SK-N-SH treated with all-trans-retinoic acid at 6 μM for 48 hours (cell line): ENCODE results near the gene ZNF672.

ENCODE experiments used
- ATAC-seq: fragments of 200-7000 bp; cut with Tn5 transposase; 3 replicates; pipeline ENCODE4 v1.9.1; 2020; ENCODE audit warnings: mild to moderate bottlenecking, moderate library complexity
- ARNTL ChIP-seq: fragments of 450-650 bp; formaldehyde crosslinking; IDR thresholded peaks from 2 replicates; pipeline ENCODE4 v1.5.0; 2020; ENCODE audit warnings: low read depth, mild to moderate bottlenecking, moderate library complexity, borderline replicate concordance
- BACH2 ChIP-seq: fragments of 250-450 bp; sonication (Bioruptor Pico); IDR thresholded peaks from 2 replicates; pipeline ENCODE4 v1.9.0; 2021; ENCODE audit warnings: mild to moderate bottlenecking, borderline replicate concordance
- ESRRG ChIP-seq: fragments of 250-450 bp; sonication (Bioruptor Pico); IDR thresholded peaks from 2 replicates; pipeline ENCODE4 v1.6.1; 2021; ENCODE audit warnings: mild to moderate bottlenecking
- GLIS3 ChIP-seq: fragments of 250-450 bp; sonication (Bioruptor Pico); IDR thresholded peaks from 2 replicates; pipeline ENCODE4 v1.5.0; 2020; ENCODE audit warnings: mild to moderate bottlenecking, moderate library complexity
- ISL1 ChIP-seq: fragments of 250-450 bp; sonication (Bioruptor Pico); IDR thresholded peaks from 2 replicates; pipeline ENCODE4 v2.1.2; 2022; ENCODE audit warnings: mild to moderate bottlenecking, moderate library complexity
- OSR1 ChIP-seq: fragments of 250-450 bp; sonication (Bioruptor Pico); IDR thresholded peaks from 2 replicates; pipeline ENCODE4 v1.8.0; 2022; ENCODE audit warnings: moderate library complexity, mild to moderate bottlenecking, inconsistent platforms
- PPARA ChIP-seq: fragments of 250-450 bp; sonication (Bioruptor Pico); IDR thresholded peaks from 2 replicates; pipeline ENCODE4 v1.5.0; 2020; ENCODE audit warnings: mild to moderate bottlenecking, borderline replicate concordance
- RARB ChIP-seq: fragments of 250-450 bp; sonication (Bioruptor Pico); IDR thresholded peaks from 2 replicates; pipeline ENCODE4 v1.8.0; 2021; ENCODE audit warnings: mild to moderate bottlenecking, moderate library complexity
- SNAI2 ChIP-seq: fragments of 250-450 bp; sonication (Bioruptor Pico); IDR thresholded peaks from 2 replicates; pipeline ENCODE4 v1.5.0; 2020; ENCODE audit warnings: mild to moderate bottlenecking, moderate library complexity
- TCF4 ChIP-seq: fragments of 250-450 bp; sonication (Bioruptor Pico); IDR thresholded peaks from 2 replicates; pipeline ENCODE4 v1.8.0; 2021; ENCODE audit warnings: mild to moderate bottlenecking, moderate library complexity, borderline replicate concordance
- ZC3H10 ChIP-seq: fragments of 250-450 bp; sonication (Bioruptor Pico); IDR thresholded peaks from 2 replicates; pipeline ENCODE4 v1.5.1; 2021; ENCODE audit warnings: mild to moderate bottlenecking, moderate library complexity
- ZFP3 ChIP-seq: fragments of 250-450 bp; sonication (Bioruptor Pico); IDR thresholded peaks from 2 replicates; pipeline ENCODE4 v1.5.0; 2020; ENCODE audit warnings: mild to moderate bottlenecking, moderate library complexity
- ZFP30 ChIP-seq: fragments of 450-650 bp; formaldehyde crosslinking; IDR thresholded peaks from 2 replicates; pipeline ENCODE4 v1.5.0; 2022; ENCODE audit warnings: mild to moderate bottlenecking, moderate library complexity
- ZNF70 ChIP-seq: fragments of 450-650 bp; formaldehyde crosslinking; IDR thresholded peaks from 2 replicates; pipeline ENCODE4 v1.5.0; 2020; ENCODE audit warnings: mild to moderate bottlenecking, moderate library complexity
- ZNF8 ChIP-seq: fragments of 450-650 bp; formaldehyde crosslinking; IDR thresholded peaks from 2 replicates; pipeline ENCODE4 v1.5.0; 2020; ENCODE audit warnings: mild to moderate bottlenecking, moderate library complexity
- TF ChIP-seq, protein P1 (sequence below): fragments of 250-450 bp; sonication (Bioruptor Pico); IDR thresholded peaks from 2 replicates; pipeline ENCODE4 v1.5.1; 2021; ENCODE audit warnings: mild to moderate bottlenecking, moderate library complexity
- TF ChIP-seq, protein P2 (sequence below): fragments of 250-450 bp; sonication (Bioruptor Pico); IDR thresholded peaks from 2 replicates; pipeline ENCODE4 v1.8.0; 2021; ENCODE audit warnings: low read depth, mild to moderate bottlenecking, moderate library complexity, borderline replicate concordance
- TF ChIP-seq, protein P3 (sequence below): fragments of 250-450 bp; sonication (Bioruptor Pico); IDR thresholded peaks from 2 replicates; pipeline ENCODE4 v1.8.0; 2020; ENCODE audit warnings: mild to moderate bottlenecking, moderate library complexity, borderline replicate concordance
- TF ChIP-seq, protein P4 (sequence below): fragments of 250-450 bp; sonication (Bioruptor Pico); IDR thresholded peaks from 2 replicates; pipeline ENCODE4 v1.5.1; 2020; ENCODE audit warnings: low read depth, mild to moderate bottlenecking, moderate library complexity
- TF ChIP-seq, protein P5 (sequence below): fragments of 250-450 bp; sonication (Bioruptor Pico); IDR thresholded peaks from 2 replicates; pipeline ENCODE4 v1.5.0; 2020; ENCODE audit warnings: mild to moderate bottlenecking, moderate library complexity

Gene ZNF672

DNA sequence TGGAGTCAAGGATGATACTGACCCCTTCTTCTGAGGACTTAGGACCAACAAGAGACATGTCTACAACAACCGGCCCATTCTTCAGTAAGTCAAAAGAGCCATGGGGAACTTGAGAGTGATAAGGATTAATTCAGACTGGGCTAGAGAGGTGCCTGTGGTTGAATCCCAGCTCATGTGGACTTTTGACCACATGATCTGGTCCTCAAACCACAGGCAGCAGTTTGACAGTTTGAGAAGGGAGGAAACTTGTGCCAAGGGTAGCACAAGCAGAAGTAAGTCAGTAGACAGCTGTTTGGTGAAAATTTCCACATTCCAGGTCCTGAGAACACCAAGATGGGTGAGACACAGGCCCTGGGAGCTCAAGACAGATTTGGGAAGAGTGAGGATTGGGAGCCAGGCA, 32.1 kb upstream of the ZNF672 start:
- no peak for ATAC-seq
- TF ChIP-seq, protein P1, sequence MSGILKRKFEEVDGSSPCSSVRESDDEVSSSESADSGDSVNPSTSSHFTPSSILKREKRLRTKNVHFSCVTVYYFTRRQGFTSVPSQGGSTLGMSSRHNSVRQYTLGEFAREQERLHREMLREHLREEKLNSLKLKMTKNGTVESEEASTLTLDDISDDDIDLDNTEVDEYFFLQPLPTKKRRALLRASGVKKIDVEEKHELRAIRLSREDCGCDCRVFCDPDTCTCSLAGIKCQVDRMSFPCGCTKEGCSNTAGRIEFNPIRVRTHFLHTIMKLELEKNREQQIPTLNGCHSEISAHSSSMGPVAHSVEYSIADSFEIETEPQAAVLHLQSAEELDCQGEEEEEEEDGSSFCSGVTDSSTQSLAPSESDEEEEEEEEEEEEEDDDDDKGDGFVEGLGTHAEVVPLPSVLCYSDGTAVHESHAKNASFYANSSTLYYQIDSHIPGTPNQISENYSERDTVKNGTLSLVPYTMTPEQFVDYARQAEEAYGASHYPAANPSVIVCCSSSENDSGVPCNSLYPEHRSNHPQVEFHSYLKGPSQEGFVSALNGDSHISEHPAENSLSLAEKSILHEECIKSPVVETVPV: no peak
- no peak for TF ChIP-seq ZC3H10 (CRISPR knock-in tag)
- TF ChIP-seq, protein P2, sequence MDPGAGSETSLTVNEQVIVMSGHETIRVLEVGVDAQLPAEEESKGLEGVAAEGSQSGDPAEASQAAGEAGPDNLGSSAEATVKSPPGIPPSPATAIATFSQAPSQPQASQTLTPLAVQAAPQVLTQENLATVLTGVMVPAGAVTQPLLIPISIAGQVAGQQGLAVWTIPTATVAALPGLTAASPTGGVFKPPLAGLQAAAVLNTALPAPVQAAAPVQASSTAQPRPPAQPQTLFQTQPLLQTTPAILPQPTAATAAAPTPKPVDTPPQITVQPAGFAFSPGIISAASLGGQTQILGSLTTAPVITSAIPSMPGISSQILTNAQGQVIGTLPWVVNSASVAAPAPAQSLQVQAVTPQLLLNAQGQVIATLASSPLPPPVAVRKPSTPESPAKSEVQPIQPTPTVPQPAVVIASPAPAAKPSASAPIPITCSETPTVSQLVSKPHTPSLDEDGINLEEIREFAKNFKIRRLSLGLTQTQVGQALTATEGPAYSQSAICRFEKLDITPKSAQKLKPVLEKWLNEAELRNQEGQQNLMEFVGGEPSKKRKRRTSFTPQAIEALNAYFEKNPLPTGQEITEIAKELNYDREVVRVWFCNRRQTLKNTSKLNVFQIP (CRISPR knock-in tag): no peak
- TF ChIP-seq BACH2: no peak
- TF ChIP-seq TCF4 (CRISPR knock-in tag): no peak
- TF ChIP-seq OSR1 (CRISPR knock-in tag): no peak
- no peak for TF ChIP-seq ZNF70 (CRISPR knock-in tag)
- no peak for TF ChIP-seq ISL1 (CRISPR knock-in tag)
- no peak for TF ChIP-seq ZNF8 (CRISPR knock-in tag)
- no peak for TF ChIP-seq RARB (CRISPR knock-in tag)
- no peak for TF ChIP-seq SNAI2 (CRISPR knock-in tag)
- TF ChIP-seq, protein P3, sequence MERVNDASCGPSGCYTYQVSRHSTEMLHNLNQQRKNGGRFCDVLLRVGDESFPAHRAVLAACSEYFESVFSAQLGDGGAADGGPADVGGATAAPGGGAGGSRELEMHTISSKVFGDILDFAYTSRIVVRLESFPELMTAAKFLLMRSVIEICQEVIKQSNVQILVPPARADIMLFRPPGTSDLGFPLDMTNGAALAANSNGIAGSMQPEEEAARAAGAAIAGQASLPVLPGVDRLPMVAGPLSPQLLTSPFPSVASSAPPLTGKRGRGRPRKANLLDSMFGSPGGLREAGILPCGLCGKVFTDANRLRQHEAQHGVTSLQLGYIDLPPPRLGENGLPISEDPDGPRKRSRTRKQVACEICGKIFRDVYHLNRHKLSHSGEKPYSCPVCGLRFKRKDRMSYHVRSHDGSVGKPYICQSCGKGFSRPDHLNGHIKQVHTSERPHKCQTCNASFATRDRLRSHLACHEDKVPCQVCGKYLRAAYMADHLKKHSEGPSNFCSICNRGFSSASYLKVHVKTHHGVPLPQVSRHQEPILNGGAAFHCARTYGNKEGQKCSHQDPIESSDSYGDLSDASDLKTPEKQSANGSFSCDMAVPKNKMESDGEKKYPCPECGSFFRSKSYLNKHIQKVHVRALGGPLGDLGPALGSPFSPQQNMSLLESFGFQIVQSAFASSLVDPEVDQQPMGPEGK (CRISPR knock-in tag): no peak
- TF ChIP-seq GLIS3: no peak

DNA sequence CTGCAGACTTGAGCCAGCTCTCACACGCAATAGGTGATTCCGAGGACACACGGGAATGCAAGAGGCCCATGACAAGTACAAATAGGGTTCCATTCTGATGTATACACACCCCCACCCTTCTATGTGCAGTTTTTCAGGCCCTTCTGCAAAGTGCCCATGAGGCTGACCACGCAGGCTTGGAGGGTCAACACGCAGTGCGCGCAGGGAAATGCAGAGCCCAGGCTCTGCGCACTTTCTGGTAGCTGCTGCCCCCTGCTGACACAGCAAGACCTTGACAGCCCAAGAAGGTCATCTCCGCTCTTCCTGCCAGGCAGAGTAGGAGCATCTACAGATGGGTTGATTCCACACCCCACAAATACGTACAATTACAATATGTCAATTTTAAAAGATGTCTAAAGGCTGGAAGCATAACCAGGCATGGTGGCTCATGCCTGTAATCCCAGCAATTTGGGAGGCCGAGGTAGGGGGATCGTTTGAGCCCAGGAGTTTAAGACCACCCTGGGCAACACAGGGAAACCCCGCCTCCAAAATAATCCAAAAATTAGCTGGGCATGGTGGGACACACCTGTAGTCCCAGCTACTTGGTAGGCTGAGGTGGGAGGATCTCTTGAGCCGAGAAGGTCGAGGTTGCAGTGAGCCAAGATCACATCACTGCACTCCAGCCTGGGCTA, 30.8 kb upstream of the ZNF672 start:
- TF ChIP-seq GLIS3: no peak
- no peak for TF ChIP-seq ESRRG
- TF ChIP-seq, protein P2 (CRISPR knock-in tag): peak; percentile 51; the same call in 1 of the 2 replicates
- no peak for TF ChIP-seq ZNF70 (CRISPR knock-in tag)
- TF ChIP-seq, protein P4, sequence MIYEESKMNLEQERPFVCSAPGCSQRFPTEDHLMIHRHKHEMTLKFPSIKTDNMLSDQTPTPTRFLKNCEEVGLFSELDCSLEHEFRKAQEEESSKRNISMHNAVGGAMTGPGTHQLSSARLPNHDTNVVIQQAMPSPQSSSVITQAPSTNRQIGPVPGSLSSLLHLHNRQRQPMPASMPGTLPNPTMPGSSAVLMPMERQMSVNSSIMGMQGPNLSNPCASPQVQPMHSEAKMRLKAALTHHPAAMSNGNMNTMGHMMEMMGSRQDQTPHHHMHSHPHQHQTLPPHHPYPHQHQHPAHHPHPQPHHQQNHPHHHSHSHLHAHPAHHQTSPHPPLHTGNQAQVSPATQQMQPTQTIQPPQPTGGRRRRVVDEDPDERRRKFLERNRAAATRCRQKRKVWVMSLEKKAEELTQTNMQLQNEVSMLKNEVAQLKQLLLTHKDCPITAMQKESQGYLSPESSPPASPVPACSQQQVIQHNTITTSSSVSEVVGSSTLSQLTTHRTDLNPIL (CRISPR knock-in tag): no peak
- TF ChIP-seq PPARA: no peak
- ATAC-seq: peak; percentile 88

DNA sequence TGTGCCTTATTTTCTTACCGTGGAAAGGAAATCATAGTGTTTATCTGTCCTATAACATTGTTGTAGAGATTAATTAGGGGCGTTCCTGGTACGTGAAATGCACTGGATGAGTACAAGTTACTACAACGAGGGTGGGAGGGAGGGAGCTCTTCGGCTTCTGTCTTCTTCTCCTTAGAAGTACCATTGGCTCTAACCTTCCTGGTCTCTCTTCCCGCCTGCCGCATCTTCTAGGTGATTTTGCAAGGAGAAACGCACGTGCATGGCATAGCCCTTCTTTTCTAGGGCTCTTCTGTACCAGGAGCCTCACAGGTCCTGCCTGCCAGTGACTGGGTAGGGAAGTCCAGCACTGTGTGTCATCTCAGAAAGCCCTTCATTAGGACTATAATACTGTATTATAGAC, 29.1 kb upstream of the ZNF672 start:
- TF ChIP-seq ZFP3 (CRISPR knock-in tag) (no peak), GLIS3 (no peak), ESRRG (no peak), BACH2 (no peak), ZNF70 (CRISPR knock-in tag) (no peak), ARNTL (no peak), ZC3H10 (CRISPR knock-in tag) (no peak), PPARA (no peak), ZFP30 (CRISPR knock-in tag) (no peak), SNAI2 (CRISPR knock-in tag) (no peak)
- TF ChIP-seq, protein P5, sequence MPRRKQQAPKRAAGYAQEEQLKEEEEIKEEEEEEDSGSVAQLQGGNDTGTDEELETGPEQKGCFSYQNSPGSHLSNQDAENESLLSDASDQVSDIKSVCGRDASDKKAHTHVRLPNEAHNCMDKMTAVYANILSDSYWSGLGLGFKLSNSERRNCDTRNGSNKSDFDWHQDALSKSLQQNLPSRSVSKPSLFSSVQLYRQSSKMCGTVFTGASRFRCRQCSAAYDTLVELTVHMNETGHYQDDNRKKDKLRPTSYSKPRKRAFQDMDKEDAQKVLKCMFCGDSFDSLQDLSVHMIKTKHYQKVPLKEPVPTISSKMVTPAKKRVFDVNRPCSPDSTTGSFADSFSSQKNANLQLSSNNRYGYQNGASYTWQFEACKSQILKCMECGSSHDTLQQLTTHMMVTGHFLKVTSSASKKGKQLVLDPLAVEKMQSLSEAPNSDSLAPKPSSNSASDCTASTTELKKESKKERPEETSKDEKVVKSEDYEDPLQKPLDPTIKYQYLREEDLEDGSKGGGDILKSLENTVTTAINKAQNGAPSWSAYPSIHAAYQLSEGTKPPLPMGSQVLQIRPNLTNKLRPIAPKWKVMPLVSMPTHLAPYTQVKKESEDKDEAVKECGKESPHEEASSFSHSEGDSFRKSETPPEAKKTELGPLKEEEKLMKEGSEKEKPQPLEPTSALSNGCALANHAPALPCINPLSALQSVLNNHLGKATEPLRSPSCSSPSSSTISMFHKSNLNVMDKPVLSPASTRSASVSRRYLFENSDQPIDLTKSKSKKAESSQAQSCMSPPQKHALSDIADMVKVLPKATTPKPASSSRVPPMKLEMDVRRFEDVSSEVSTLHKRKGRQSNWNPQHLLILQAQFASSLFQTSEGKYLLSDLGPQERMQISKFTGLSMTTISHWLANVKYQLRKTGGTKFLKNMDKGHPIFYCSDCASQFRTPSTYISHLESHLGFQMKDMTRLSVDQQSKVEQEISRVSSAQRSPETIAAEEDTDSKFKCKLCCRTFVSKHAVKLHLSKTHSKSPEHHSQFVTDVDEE (CRISPR knock-in tag): no peak
- TF ChIP-seq, protein P1: no peak
- TF ChIP-seq, protein P4 (CRISPR knock-in tag): no peak
- TF ChIP-seq, protein P2 (CRISPR knock-in tag): no peak
- no peak for ATAC-seq
